Measurements from ENCODE around the gene SENP5. TPM values are rescaled to one million over a fixed set of nuclear protein-coding genes. Genes with fewer than 3 reads are reported as not detected.

The SENP5 gene
- total RNA-seq, 1 experiment from 2014 or later: 30.4 TPM

- Histone ChIP-seq H2BK12ac (ENCODE audit: insufficient read length, low read depth, low read length) (no peak overlapping the region), H3K27ac (ENCODE audit: insufficient read length, low read depth, low read length) (no peak overlapping the region), H4K20me1 (ENCODE audit: control insufficient read depth, insufficient read depth, insufficient read length) (no peaks in the 10 kb centered on the region), H3K4ac (ENCODE audit: low read depth, low read length) (no peak overlapping the region), H4K91ac (ENCODE audit: insufficient read length, low read depth, low read length) (no peak overlapping the region), H4K5ac (ENCODE audit: insufficient read length, low read depth, low read length) (no peak overlapping the region), H3K27me3 (ENCODE audit: insufficient read depth, low read length) (no peaks in the 10 kb centered on the region), H3K23ac (ENCODE audit: insufficient read length, low read depth, low read length) (no peak overlapping the region), H3K79me1 (ENCODE audit: insufficient read depth, low read depth, low read length, poor library complexity, severe bottlenecking) (no peaks in the 10 kb centered on the region), H3K23me2 (ENCODE audit: insufficient read length, low read depth, low read length, poor library complexity, severe bottlenecking) (no peaks in the 10 kb centered on the region), H2BK120ac (ENCODE audit: low read depth, low read length, poor library complexity, severe bottlenecking) (no peak overlapping the region), H3K79me2 (ENCODE audit: insufficient read depth, low read length) (no peaks in the 10 kb centered on the region), H3K18ac (ENCODE audit: insufficient read length, low read depth, low read length) (no peak overlapping the region), H2BK15ac (ENCODE audit: low read depth, low read length) (no peak overlapping the region), H3T11ph (ENCODE audit: low read length) (no peak overlapping the region), H2BK5ac (ENCODE audit: insufficient read length, low read length) (no peak overlapping the region), H3K14ac (ENCODE audit: insufficient read depth, low read length) (no peak overlapping the region), H2BK20ac (ENCODE audit: low read depth, low read length, poor library complexity, severe bottlenecking) (no peak overlapping the region), H3K9me3 (ENCODE audit: control insufficient read depth, low read depth, low read length) (no peaks in the 10 kb centered on the region), H3K56ac (ENCODE audit: insufficient read length, low read depth, low read length) (no peak overlapping the region), H2AK5ac (ENCODE audit: insufficient read length, low read length) (no peak overlapping the region), H4K8ac (replicated peaks; ENCODE audit: insufficient read length, low read depth, low read length) (no peak overlapping the region), H3K9ac (ENCODE audit: extremely low read depth, insufficient read length, low read length) (no peak overlapping the region), H3K4me2 (ENCODE audit: insufficient read depth, insufficient read length, low read length) (no peak overlapping the region), H3K4me1 (ENCODE audit: insufficient read depth, low read length) (no peaks in the 10 kb centered on the region), H2AFZ (ENCODE audit: low read length) (no peak overlapping the region)
- Mint-ChIP-seq H3K27ac (peak overlapping the region in 2 of 3 experiments; percentile 31 to 40; a peak in 1 of 7 replicates), H3K4me3 (no peak overlapping the region), H3K4me1 (0 out of 4 replicates have a peak, but pooled peaks cover 0 to 2% of the 10 kb centered on the region in 2 experiments), H3K9me3 (no peaks in the 10 kb centered on the region), H3K27me3 (ENCODE audit: low read depth) (no peaks in the 10 kb centered on the region), H3K36me3 (ENCODE audit: insufficient read depth in 1 of 3, low read depth in 3 of 3) (peaks cover 7 to 37% (median 34%) of the 10 kb centered on the region in 3 experiments; a peak in 6 of 7 replicates)
- DNase-seq: no peak
- TF ChIP-seq CTCF (conservative IDR thresholded peaks at IDR 0.05): no peak
- no CpG with 5 or more reads among the region's 7 CpGs for WGBS (ENCODE audit: extremely low coverage, insufficient read length, low lambda C conversion rate)
These were observed 60.1 kb downstream of the SENP5 start for GRCh38 chr3:196927571-196928453.

Measured in H9 (cell line).